Activated T-helper 1 cell treated with anti-CD3 and anti-CD28 coated beads, Interleukin-12 subunit alpha, Interleukin-12 subunit beta, Interleukin-2, Interleukin-4 antibody, amounts not matched to agents 30 ng/mL and 10 ng/mL and 1 ng/mL, durations not matched to agents 14 hours and 24 hours and 36 hours (primary cell): Measurements from ENCODE around the gene RFXANK. TPM values are rescaled to one million over a fixed set of nuclear protein-coding genes. Genes with fewer than 3 reads are reported as not detected.
A peak's percentile ranks its signal among the peaks of the same experiment; 100 is the strongest.

ENCODE experiments used
- DNase-seq: peaks from one replicate; pipeline ENCODE4 v3.0.0; 2021; ENCODE audit warnings: low spot score
- H3K27ac Mint-ChIP-seq: one replicate; pipeline ENCODE4 v1.8.0; 2021; ENCODE audit warnings: mild to moderate bottlenecking, mixed read lengths
- H3K27me3 Mint-ChIP-seq: one replicate; pipeline ENCODE4 v1.8.0; 2022; ENCODE audit warnings: mild to moderate bottlenecking, moderate library complexity, mixed read lengths; ENCODE audit not compliant: insufficient read depth
- H3K36me3 Mint-ChIP-seq: one replicate; pipeline ENCODE4 v1.8.0; 2021; ENCODE audit warnings: low read depth, mixed read lengths
- H3K4me1 Mint-ChIP-seq: one replicate; pipeline ENCODE4 v1.8.0; 2021; ENCODE audit warnings: low read depth, mixed read lengths
- H3K4me3 Mint-ChIP-seq: one replicate; pipeline ENCODE4 v1.8.0; 2021; ENCODE audit warnings: mild to moderate bottlenecking, moderate library complexity, mixed read lengths
- H3K9me3 Mint-ChIP-seq: one replicate; pipeline ENCODE4 v1.8.0; 2021; ENCODE audit warnings: mixed read lengths
- intact Hi-C: fragments of 100-400 bp; cut with micrococcal nuclease; formaldehyde crosslinking; loops from one replicate; pipeline ENCODE4 v1.15.1; 2024
- total RNA-seq: library from RNA; stranded (reverse); gene quantifications from 2 replicates; pipeline ENCODE4 v1.2.3, GENCODE V29; 2022

The RFXANK gene
- total RNA-seq, 1 donor from 2014 or later, result 103 TPM

- intact Hi-C loops, result no loop called here
- Mint-ChIP-seq H3K27me3 (no peaks in the 10 kb centered on the region), H3K4me1 (no peaks in the 10 kb centered on the region), H3K9me3 (no peaks in the 10 kb centered on the region), H3K36me3 (peaks cover 4% of the 10 kb centered on the region), H3K4me3 (no peak overlapping the region), H3K27ac (no peak overlapping the region)
- no peak for DNase-seq
Measured at GRCh38 chr19:19155495-19156219, 36.4 kb upstream of the RFXANK start.

- Mint-ChIP-seq H3K4me3 (no peak overlapping the region), H3K9me3 (no peaks in the 10 kb centered on the region), H3K36me3 (peaks cover 4% of the 10 kb centered on the region), H3K4me1 (no peaks in the 10 kb centered on the region), H3K27ac (no peak overlapping the region), H3K27me3 (no peaks in the 10 kb centered on the region)
- DNase-seq, result no peak
- intact Hi-C loops, result no loop called here
Measured at GRCh38 chr19:19157808-19158207, 34.2 kb upstream of the RFXANK start.

- Mint-ChIP-seq H3K36me3 (peaks cover 4% of the 10 kb centered on the region), H3K27me3 (no peaks in the 10 kb centered on the region), H3K9me3 (no peaks in the 10 kb centered on the region), H3K4me3 (no peak overlapping the region), H3K27ac (no peak overlapping the region), H3K4me1 (no peaks in the 10 kb centered on the region)
- no peak for DNase-seq
- intact Hi-C loops, result no loop called here
Measured at GRCh38 chr19:19159534-19159933, 32.5 kb upstream of the RFXANK start.

- Mint-ChIP-seq H3K4me3 (no peak overlapping the region), H3K27ac (no peak overlapping the region), H3K36me3 (peaks cover 2% of the 10 kb centered on the region), H3K27me3 (no peaks in the 10 kb centered on the region), H3K4me1 (no peaks in the 10 kb centered on the region), H3K9me3 (no peaks in the 10 kb centered on the region)
- intact Hi-C loops, result no loop called here
- no peak for DNase-seq
Measured at GRCh38 chr19:19160461-19161035, 31.5 kb upstream of the RFXANK start.

GRCh38 chr19:19162495-19162894 lies 29.6 kb upstream of the RFXANK start:
- intact Hi-C loops, result no loop called here

GRCh38 chr19:19165396-19165795 lies 26.7 kb upstream of the RFXANK start:
- H3K9me3 Mint-ChIP-seq, result no peaks in the 10 kb centered on the region
- peak overlapping the region; percentile 44 for H3K27ac Mint-ChIP-seq
- intact Hi-C loops, result no loop called here
- no peak for DNase-seq
- H3K4me3 Mint-ChIP-seq, result no peak overlapping the region
- H3K36me3 Mint-ChIP-seq, result no peaks in the 10 kb centered on the region
- H3K27me3 Mint-ChIP-seq, result peaks cover 3% of the 10 kb centered on the region
- H3K4me1 Mint-ChIP-seq, result peaks cover 9% of the 10 kb centered on the region

More at GRCh38 chr19:19162495-19162894, 29.6 kb upstream of the RFXANK start:
- H3K27ac Mint-ChIP-seq, result no peak overlapping the region
- no peaks in the 10 kb centered on the region for H3K27me3 Mint-ChIP-seq
- no peaks in the 10 kb centered on the region for H3K4me1 Mint-ChIP-seq
- no peaks in the 10 kb centered on the region for H3K36me3 Mint-ChIP-seq
- DNase-seq, result no peak
- no peaks in the 10 kb centered on the region for H3K9me3 Mint-ChIP-seq
- H3K4me3 Mint-ChIP-seq, result no peak overlapping the region

GRCh38 chr19:19167612-19168011 lies 24.4 kb upstream of the RFXANK start:
- intact Hi-C loops, result no loop called here
- H3K4me3 Mint-ChIP-seq, result no peak overlapping the region
- peaks cover 3% of the 10 kb centered on the region for H3K36me3 Mint-ChIP-seq
- H3K4me1 Mint-ChIP-seq, result peaks cover 16% of the 10 kb centered on the region
- no peak overlapping the region for H3K27ac Mint-ChIP-seq
- H3K9me3 Mint-ChIP-seq, result no peaks in the 10 kb centered on the region
- DNase-seq, result no peak
- peaks cover 3% of the 10 kb centered on the region for H3K27me3 Mint-ChIP-seq

GRCh38 chr19:19169236-19170052 lies 22.6 kb upstream of the RFXANK start:
- DNase-seq, result no peak
- peaks cover 3% of the 10 kb centered on the region for H3K27me3 Mint-ChIP-seq
- intact Hi-C loops, result loop anchor here (1.0 kb wide), 2 partner anchors 31 to 34 kb away; partner anchors contain the start of genes NR2C2AP and TMEM161A
- H3K36me3 Mint-ChIP-seq, result peaks cover 3% of the 10 kb centered on the region
- H3K4me1 Mint-ChIP-seq, result peaks cover 16% of the 10 kb centered on the region
- no peak overlapping the region for H3K27ac Mint-ChIP-seq
- H3K4me3 Mint-ChIP-seq, result no peak overlapping the region
- H3K9me3 Mint-ChIP-seq, result no peaks in the 10 kb centered on the region

- intact Hi-C loops, result loop anchor here (1.0 kb wide), 2 partner anchors 32 to 33 kb away; partner anchors contain the start of genes NR2C2AP and TMEM161A
- H3K9me3 Mint-ChIP-seq, result no peaks in the 10 kb centered on the region
- H3K4me1 Mint-ChIP-seq, result peaks cover 16% of the 10 kb centered on the region
- H3K27ac Mint-ChIP-seq, result no peak within 1 kb of the TSS
- DNase-seq, result peak; percentile 72
- peaks cover 3% of the 10 kb centered on the region for H3K27me3 Mint-ChIP-seq
- peak within 1 kb of the TSS; percentile 47 for H3K4me3 Mint-ChIP-seq
- H3K36me3 Mint-ChIP-seq, result peaks cover 3% of the 10 kb centered on the region
Measured at GRCh38 chr19:19170053-19170872, 21.8 kb upstream of the RFXANK start, which contains the start of gene MEF2B. MEF2B (minus strand) TSS chr19:19170263; CDS start chr19:19150735, 19,528 bp downstream.

GRCh38 chr19:19170873-19171672 lies 21.0 kb upstream of the RFXANK start:
- no peaks in the 10 kb centered on the region for H3K9me3 Mint-ChIP-seq
- H3K36me3 Mint-ChIP-seq, result peaks cover 3% of the 10 kb centered on the region
- H3K27ac Mint-ChIP-seq, result no peak overlapping the region
- peaks cover 16% of the 10 kb centered on the region for H3K4me1 Mint-ChIP-seq
- no peak for DNase-seq
- no peak overlapping the region for H3K4me3 Mint-ChIP-seq
- intact Hi-C loops, result loop anchor here (1.0 kb wide), 2 partner anchors 32 to 33 kb away; partner anchors contain the start of genes NR2C2AP and TMEM161A
- H3K27me3 Mint-ChIP-seq, result peaks cover 3% of the 10 kb centered on the region

GRCh38 chr19:19171821-19172532 lies 20.1 kb upstream of the RFXANK start:
- Mint-ChIP-seq H3K27ac (no peak overlapping the region), H3K4me3 (no peak overlapping the region), H3K36me3 (peaks cover 3% of the 10 kb centered on the region), H3K4me1 (peaks cover 16% of the 10 kb centered on the region), H3K9me3 (no peaks in the 10 kb centered on the region), H3K27me3 (peaks cover 3% of the 10 kb centered on the region)
- intact Hi-C loops, result no loop called here
- DNase-seq, result no peak
